Measurements from ENCODE around the gene NDUFB8. TPM values are rescaled to one million over a fixed set of nuclear protein-coding genes. Genes with fewer than 3 reads are reported as not detected.

Gene NDUFB8
- 112 and 119 TPM in 2 replicates for total RNA-seq

GRCh38 chr10:100529475-100530298 lies at the start of gene NDUFB8:
TSS of gene NDUFB8 (minus strand) at chr10:100529871. CDS start at chr10:100529851, 20 bp downstream.

DNA sequence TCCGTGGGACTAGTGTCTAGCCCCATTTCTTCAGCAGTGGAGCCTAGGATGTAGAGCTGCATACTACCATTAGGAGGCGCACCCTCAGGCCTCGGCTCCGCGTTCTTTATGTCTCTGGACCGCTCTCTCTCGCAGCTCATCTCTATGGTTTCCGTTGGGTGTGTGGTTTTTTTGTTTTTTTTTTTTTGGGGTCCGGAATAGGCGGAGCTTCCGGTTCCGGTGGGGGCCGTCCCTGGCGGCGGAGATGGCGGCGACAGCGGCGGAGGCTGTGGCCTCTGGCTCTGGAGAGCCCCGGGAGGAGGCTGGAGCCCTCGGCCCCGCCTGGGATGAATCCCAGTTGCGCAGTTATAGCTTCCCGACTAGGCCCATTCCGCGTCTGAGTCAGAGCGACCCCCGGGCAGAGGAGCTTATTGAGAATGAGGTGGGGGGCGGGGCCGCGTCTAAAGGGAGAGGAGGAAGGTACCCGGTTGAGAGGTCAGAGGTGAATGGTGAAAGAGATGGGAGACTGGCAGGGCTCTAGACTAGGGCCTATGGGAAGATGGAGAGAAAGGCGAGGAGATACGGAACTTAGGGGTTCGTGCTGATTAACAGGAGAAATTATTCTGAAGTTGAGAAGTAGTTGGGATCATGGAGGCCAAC lies 6.2 kb upstream of the NDUFB8 start, which contains the start of gene HIF1AN:
Gene HIF1AN (plus strand): TSS at position 229 of the 639 bp plus-strand sequence. CDS start 16 bp downstream, at position 245.

DNA sequence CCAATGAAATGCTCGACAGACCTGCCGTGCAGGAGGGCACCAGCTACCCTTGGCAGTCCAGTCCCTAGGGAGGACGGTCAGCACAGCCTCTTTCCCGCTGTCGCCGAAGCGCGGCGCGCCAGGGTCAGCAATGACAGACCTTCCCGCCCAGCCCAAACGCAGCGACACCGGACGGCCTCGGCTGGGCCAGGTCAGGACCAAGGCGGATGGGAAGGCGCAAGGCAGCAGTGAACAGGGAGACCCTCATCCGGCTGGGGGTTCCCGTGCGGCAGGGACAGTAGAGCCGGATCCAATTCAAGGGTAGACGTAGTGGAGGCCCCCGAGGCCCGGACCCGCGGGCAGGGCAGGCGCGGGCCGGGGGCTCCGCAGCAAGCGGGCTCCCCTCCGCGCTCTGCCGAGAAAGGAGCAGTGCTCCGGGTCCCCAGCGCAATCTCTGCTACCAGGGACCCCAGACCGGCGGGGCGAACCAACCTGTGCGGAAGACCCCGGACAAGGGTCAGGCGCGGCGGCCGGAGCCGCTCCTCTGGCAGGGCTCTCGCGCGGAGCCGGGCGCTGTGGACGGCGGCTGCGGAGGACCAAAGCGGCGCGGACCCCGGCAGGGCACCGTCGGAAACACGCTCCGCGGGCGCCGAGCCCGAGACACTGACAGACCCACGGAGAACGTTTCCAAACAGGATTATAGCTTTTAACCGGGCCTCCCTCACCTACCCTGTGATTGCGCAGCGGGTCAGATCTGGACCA lies 10.2 kb downstream of the NDUFB8 start, which contains the start of gene SEC31B:
Gene SEC31B (minus strand): TSS at position 551 of the 741 bp plus-strand sequence. CDS start 2,909 bp downstream, outside the sequence.

Other genes with a start within 250 kb of the NDUFB8 start
- 20.7 and 33.1 TPM in 2 replicates for gene BLOC1S2, start 243.2 kb downstream of the NDUFB8 start, total RNA-seq
- not detected in 2 replicates for gene PKD2L1, start 199.6 kb downstream of the NDUFB8 start, total RNA-seq
- gene SCD, start 182.6 kb downstream of the NDUFB8 start, total RNA-seq, result 89.5 and 91.8 TPM in 2 replicates
- gene WNT8B, start 66.9 kb downstream of the NDUFB8 start, total RNA-seq, result not detected in 2 replicates
- 1.4 and 6.4 TPM in 2 replicates for gene SEC31B, start 10.0 kb downstream of the NDUFB8 start, total RNA-seq
- 6.3 and 9.6 TPM in 2 replicates for gene HIF1AN, start 6.1 kb upstream of the NDUFB8 start, total RNA-seq
- gene PAX2, start 215.7 kb upstream of the NDUFB8 start, total RNA-seq, result not detected in 2 replicates